Cardiac fibroblast (primary cell): ENCODE measurements around the gene ZNF500.

Experiments used
- DNase-seq, 2 donors: peaks; one replicate each; pipeline versions ENCODE4 v3.0.0 to v3.0.0-alpha.2; 2010; ENCODE audit warnings: low read depth in 2 of 2
- H3K4me3 ChIP-seq, 2 donors: replicated peaks in 1 of 2; 1 replicate in 1 of 2; 2 replicates in 1 of 2; pipeline ENCODE4 v1.5.1; 2011; ENCODE audit warnings: low read depth in 2 of 2, low read length in 2 of 2, mild to moderate bottlenecking in 2 of 2, moderate library complexity in 1 of 2
- CTCF ChIP-seq: IDR thresholded peaks from one replicate; pipeline ENCODE4 v1.5.1; 2011; ENCODE audit warnings: low read depth, mild to moderate bottlenecking, low read length, inconsistent platforms

Gene ZNF500

DNA sequence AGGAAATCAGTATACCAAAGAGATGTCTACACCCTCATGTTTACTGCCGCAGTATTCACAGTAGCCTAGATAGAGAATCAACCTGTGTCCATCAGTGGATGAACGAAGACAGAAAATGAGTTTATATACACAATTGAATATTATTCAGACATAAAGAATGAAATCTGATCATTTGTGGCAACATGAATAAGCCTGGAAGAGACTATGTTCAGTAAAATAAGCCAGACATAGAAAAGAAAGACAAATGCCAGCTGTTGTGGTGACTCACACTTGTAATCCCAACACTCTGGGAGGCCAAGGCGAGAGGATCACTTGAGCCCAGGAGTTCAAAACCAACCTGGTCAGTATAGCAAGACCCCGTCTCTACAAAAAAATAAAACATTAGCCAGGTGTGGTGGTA lies 57.5 kb downstream of the ZNF500 start:
- peak in 1 of 2 donors; percentile 62 for DNase-seq
- no peak for TF ChIP-seq CTCF
- no peak overlapping the region for H3K4me3 ChIP-seq

DNA sequence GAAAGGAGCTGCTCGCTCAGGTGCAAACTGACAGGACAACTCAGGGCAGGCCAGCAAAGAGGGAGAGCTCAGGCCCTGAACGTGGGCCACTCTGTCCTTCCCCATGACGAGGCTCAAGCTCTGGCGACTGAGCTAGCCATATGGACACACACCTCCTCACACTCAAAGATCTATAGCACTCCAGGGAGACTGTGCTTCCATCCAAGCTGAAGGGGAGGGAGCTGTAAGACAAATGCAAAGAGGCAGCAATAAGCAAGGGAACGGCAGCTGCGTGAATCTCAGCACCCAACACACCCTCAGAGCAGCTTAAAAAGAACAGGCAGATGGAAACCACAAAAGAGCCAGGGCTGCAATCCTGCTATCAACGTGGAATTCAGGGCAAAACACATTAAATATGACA lies 60.1 kb downstream of the ZNF500 start:
- DNase-seq: no peak
- no peak for TF ChIP-seq CTCF
- H3K4me3 ChIP-seq: no peak overlapping the region

DNA sequence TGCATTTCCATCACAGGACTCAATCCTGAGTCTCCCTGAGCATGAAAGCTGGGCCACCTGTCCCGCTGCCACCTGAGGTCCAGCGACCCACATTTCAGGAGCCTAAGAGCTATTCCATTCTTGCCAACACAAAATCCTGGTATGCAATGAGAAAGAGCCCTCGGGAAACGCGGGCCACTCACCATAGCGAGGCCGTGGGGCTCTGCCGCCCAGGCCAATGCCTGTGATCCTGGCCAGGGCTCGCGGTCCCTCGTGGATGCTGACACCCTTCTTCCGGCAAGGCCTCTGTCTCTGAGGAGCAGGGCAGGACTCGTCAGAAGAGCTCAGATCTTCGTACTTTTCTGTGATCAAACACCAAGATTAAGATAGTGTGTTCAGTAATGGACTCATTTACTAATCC lies 62.0 kb downstream of the ZNF500 start:
- no peak for DNase-seq
- TF ChIP-seq CTCF: no peak
- no peak overlapping the region for H3K4me3 ChIP-seq

DNA sequence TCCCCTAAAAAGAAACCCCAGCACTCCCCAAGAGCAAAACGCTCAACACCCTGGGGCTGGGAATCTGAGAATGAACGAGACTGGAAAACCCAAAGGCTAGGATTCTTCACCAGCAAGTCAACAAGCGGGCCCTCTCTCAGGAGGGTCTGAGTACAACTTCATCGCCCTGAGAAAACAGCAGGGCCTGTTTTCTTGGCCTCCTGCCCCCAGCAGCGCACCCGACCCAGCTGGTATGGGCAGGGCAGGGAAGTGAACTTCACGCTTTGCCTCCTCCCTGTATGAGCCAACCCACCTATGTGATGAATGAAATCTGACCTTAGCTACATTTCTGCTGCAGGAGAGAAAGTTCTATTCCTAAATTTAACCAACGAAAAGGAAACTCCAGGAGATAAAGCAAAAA lies 62.5 kb downstream of the ZNF500 start:
- no peak for TF ChIP-seq CTCF
- H3K4me3 ChIP-seq: no peak overlapping the region
- DNase-seq: no peak

- H3K4me3 ChIP-seq: no peak overlapping the region
- no peak for DNase-seq
- no peak for TF ChIP-seq CTCF
These were observed 63.1 kb downstream of the ZNF500 start for GRCh38 chr16:4703906-4704305.

- H3K4me3 ChIP-seq: no peak overlapping the region
- no peak for TF ChIP-seq CTCF
- DNase-seq: no peak
These were observed 64.5 kb downstream of the ZNF500 start for GRCh38 chr16:4702466-4702808.

GRCh38 chr16:4701791-4702465 lies 65.0 kb downstream of the ZNF500 start:
- DNase-seq: no peak
- H3K4me3 ChIP-seq: no peak overlapping the region
- no peak for TF ChIP-seq CTCF
